Esophagus squamous epithelium (tissue), 4 donors: ENCODE measurements around the gene LGI4.

Source experiments
- CTCF ChIP-seq, 6 experiments: fragments of 450-650 bp in 4 of 6; fragments of 200-600 bp in 2 of 6; sonication (generic) in 2 of 6; IDR thresholded peaks; one replicate each; pipeline ENCODE4 v1.5.1; 2016 to 2019; ENCODE audit warnings: antibody characterized with exemption in 6 of 6, mild to moderate bottlenecking in 4 of 6, moderate library complexity in 4 of 6
- POLR2A ChIP-seq, 4 donors: fragments of 450-650 bp; IDR thresholded peaks; one replicate each; pipeline ENCODE4 v1.6.1; 2017; ENCODE audit warnings: antibody characterized with exemption in 4 of 4, mild to moderate bottlenecking in 4 of 4, moderate library complexity in 3 of 4

- TF ChIP-seq POLR2A (IDR thresholded peaks at IDR 0.05) (no peak), CTCF (IDR thresholded peaks at IDR 0.05) (no peak)
These were observed 1.4 kb upstream of the LGI4 start for GRCh38 chr19:35136231-35136630.
